Non-pigmented ciliary epithelial cell (primary cell): ENCODE data around the gene ATP2A2.
"Not testable (repeated sequence)": the region's sequence is repeated elsewhere in the genome, so short reads cannot be mapped to it uniquely, and the experiment has no call there.

ENCODE experiments used
- DNase-seq: peaks from one replicate; pipeline ENCODE4 v3.0.0-alpha.2; 2010; ENCODE audit warnings: low read depth

Gene ATP2A2

GRCh38 chr12:110280779-110281548, at the start of gene ATP2A2:
Gene ATP2A2, plus strand, starts transcription at chr12:110281247. Its CDS starts 543 bp downstream, at chr12:110281790.
- no peak for DNase-seq

GRCh38 chr12:110233212-110233903, 47.7 kb upstream of the ATP2A2 start:
- no peak for DNase-seq

GRCh38 chr12:110234331-110234751, 46.7 kb upstream of the ATP2A2 start:
- DNase-seq: no peak

GRCh38 chr12:110234755-110235154, 46.3 kb upstream of the ATP2A2 start:
- no peak for DNase-seq

- no peak for DNase-seq
These were observed 45.7 kb upstream of the ATP2A2 start for GRCh38 chr12:110235383-110235782.

GRCh38 chr12:110243227-110243626, 37.8 kb upstream of the ATP2A2 start:
- no peak for DNase-seq

GRCh38 chr12:110244372-110244771, 36.7 kb upstream of the ATP2A2 start:
- DNase-seq: no peak

- DNase-seq: no peak
These were observed 36.2 kb upstream of the ATP2A2 start for GRCh38 chr12:110244829-110245228.

GRCh38 chr12:110245369-110245772, 35.7 kb upstream of the ATP2A2 start:
- DNase-seq: no peak

GRCh38 chr12:110246636-110247339, 34.3 kb upstream of the ATP2A2 start:
- no peak for DNase-seq

- DNase-seq: no peak
These were observed 33.5 kb upstream of the ATP2A2 start for GRCh38 chr12:110247340-110248095.

GRCh38 chr12:110248096-110248447, 33.0 kb upstream of the ATP2A2 start:
- DNase-seq: no peak

- no peak for DNase-seq
These were observed 31.9 kb upstream of the ATP2A2 start for GRCh38 chr12:110249105-110249504.

GRCh38 chr12:110249716-110250225, 31.3 kb upstream of the ATP2A2 start:
- no peak for DNase-seq

- no peak for DNase-seq
These were observed 29.7 kb upstream of the ATP2A2 start for GRCh38 chr12:110251381-110251780.

- no peak for DNase-seq
These were observed 28.3 kb upstream of the ATP2A2 start for GRCh38 chr12:110252716-110253115.

- DNase-seq: no peak
These were observed 27.9 kb upstream of the ATP2A2 start for GRCh38 chr12:110253176-110253575.

GRCh38 chr12:110254971-110255540, 26.0 kb upstream of the ATP2A2 start:
- no peak for DNase-seq

- DNase-seq: not testable (repeated sequence)
These were observed 25.1 kb upstream of the ATP2A2 start for GRCh38 chr12:110255890-110256456.

GRCh38 chr12:110256780-110257431, 24.1 kb upstream of the ATP2A2 start:
- DNase-seq: no peak

GRCh38 chr12:110258466-110258865, 22.6 kb upstream of the ATP2A2 start:
- DNase-seq: no peak
